Upper lobe of left lung (tissue), 4 donors: ENCODE measurements around the gene DACH1.

Source experiments
- POLR2AphosphoS5 ChIP-seq, 2 donors: sonication (generic); formaldehyde crosslinking; IDR thresholded peaks; one replicate each; pipeline ENCODE4 v1.5.1; 2017; ENCODE audit warnings: antibody characterized with exemption in 2 of 2
- TF ChIP-seq, protein P1 (sequence below), 6 experiments: fragments of 450-650 bp in 4 of 6; fragments of 200-600 bp in 2 of 6; sonication (generic) in 2 of 6; IDR thresholded peaks; one replicate each; pipeline ENCODE4 v1.5.1; 2016 to 2019; ENCODE audit warnings: antibody characterized with exemption in 6 of 6

DNA sequence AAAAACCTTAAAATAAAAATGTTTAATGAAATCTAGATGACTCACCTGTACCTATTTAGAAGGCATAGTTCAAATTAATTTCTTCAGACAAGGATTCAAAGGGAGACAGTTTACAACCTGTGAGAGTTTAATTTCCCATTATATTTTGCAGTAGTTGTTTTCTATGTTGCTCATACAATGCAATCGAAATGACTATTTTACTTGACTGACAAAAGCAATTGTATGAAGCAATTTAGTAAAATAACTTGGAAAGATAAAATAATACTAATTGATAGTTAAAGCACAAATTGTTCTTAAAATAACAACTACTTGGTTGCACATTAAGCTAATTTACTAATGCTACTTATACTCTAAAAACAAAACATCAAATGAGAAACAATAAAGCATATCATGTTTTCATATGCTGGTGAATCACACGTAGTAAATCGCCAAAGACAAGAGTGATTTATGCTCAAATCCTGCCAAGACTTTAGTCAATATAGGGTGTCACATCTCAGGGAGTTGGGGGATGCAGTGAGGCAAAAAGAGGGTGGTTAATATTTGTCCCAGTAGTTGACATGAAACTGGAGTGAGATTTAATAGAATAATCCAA is 6.4 kb downstream of the DACH1 start:
- no peak for TF ChIP-seq POLR2AphosphoS5 (IDR thresholded peaks at IDR 0.05)
- TF ChIP-seq, protein P1, sequence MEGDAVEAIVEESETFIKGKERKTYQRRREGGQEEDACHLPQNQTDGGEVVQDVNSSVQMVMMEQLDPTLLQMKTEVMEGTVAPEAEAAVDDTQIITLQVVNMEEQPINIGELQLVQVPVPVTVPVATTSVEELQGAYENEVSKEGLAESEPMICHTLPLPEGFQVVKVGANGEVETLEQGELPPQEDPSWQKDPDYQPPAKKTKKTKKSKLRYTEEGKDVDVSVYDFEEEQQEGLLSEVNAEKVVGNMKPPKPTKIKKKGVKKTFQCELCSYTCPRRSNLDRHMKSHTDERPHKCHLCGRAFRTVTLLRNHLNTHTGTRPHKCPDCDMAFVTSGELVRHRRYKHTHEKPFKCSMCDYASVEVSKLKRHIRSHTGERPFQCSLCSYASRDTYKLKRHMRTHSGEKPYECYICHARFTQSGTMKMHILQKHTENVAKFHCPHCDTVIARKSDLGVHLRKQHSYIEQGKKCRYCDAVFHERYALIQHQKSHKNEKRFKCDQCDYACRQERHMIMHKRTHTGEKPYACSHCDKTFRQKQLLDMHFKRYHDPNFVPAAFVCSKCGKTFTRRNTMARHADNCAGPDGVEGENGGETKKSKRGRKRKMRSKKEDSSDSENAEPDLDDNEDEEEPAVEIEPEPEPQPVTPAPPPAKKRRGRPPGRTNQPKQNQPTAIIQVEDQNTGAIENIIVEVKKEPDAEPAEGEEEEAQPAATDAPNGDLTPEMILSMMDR (IDR thresholded peaks at IDR 0.05) = no peak
